Measurements from ENCODE around the gene ARHGEF4.
"Not testable (repeated sequence)": the region's sequence is repeated elsewhere in the genome, so short reads cannot be mapped to it uniquely, and the experiment has no call there.

The ARHGEF4 gene

GRCh38 chr2:130991446-130991845 lies 154.7 kb downstream of the ARHGEF4 start:
- DNase-seq (ENCODE audit: low read depth); H3K4me3 ChIP-seq (ENCODE audit: low read depth, low read length): not testable (repeated sequence)

GRCh38 chr2:130992003-130992402 lies 155.3 kb downstream of the ARHGEF4 start:
- H3K4me3 ChIP-seq (ENCODE audit: low read depth, low read length); DNase-seq (ENCODE audit: low read depth): not testable (repeated sequence)

GRCh38 chr2:130996691-130997090 lies 160.0 kb downstream of the ARHGEF4 start:
- no peak for DNase-seq (ENCODE audit: low read depth)
- no peak overlapping the region for H3K4me3 ChIP-seq (ENCODE audit: low read depth, low read length)

- no peak for DNase-seq (ENCODE audit: low read depth)
- no peak overlapping the region for H3K4me3 ChIP-seq (ENCODE audit: low read depth, low read length)
These were observed 160.5 kb downstream of the ARHGEF4 start for GRCh38 chr2:130997198-130997597.

GRCh38 chr2:130998561-130998960 lies 161.8 kb downstream of the ARHGEF4 start:
- no peak overlapping the region for H3K4me3 ChIP-seq (ENCODE audit: low read depth, low read length)
- no peak for DNase-seq (ENCODE audit: low read depth)

- DNase-seq (ENCODE audit: low read depth): no peak
- H3K4me3 ChIP-seq (ENCODE audit: low read depth, low read length): no peak overlapping the region
These were observed 167.9 kb downstream of the ARHGEF4 start for GRCh38 chr2:131004446-131005209.

GRCh38 chr2:131005216-131005935 lies 168.7 kb downstream of the ARHGEF4 start:
- no peak for DNase-seq (ENCODE audit: low read depth)
- no peak overlapping the region for H3K4me3 ChIP-seq (ENCODE audit: low read depth, low read length)

GRCh38 chr2:131006561-131006960 lies 169.8 kb downstream of the ARHGEF4 start:
- DNase-seq (ENCODE audit: low read depth): no peak
- no peak overlapping the region for H3K4me3 ChIP-seq (ENCODE audit: low read depth, low read length)

- no peak for DNase-seq (ENCODE audit: low read depth)
- no peak overlapping the region for H3K4me3 ChIP-seq (ENCODE audit: low read depth, low read length)
These were observed 172.3 kb downstream of the ARHGEF4 start for GRCh38 chr2:131008967-131009366.

- H3K4me3 ChIP-seq (ENCODE audit: low read depth, low read length): no peak overlapping the region
- DNase-seq (ENCODE audit: low read depth): no peak
These were observed 173.2 kb downstream of the ARHGEF4 start for GRCh38 chr2:131009713-131010475.

- no peak for DNase-seq (ENCODE audit: low read depth)
- H3K4me3 ChIP-seq (ENCODE audit: low read depth, low read length): no peak overlapping the region
These were observed 173.9 kb downstream of the ARHGEF4 start for GRCh38 chr2:131010566-131010965.

- DNase-seq (ENCODE audit: low read depth): no peak
- no peak overlapping the region for H3K4me3 ChIP-seq (ENCODE audit: low read depth, low read length)
These were observed 174.8 kb downstream of the ARHGEF4 start for GRCh38 chr2:131011486-131011885.

GRCh38 chr2:131014141-131014540 lies 177.4 kb downstream of the ARHGEF4 start:
- no peak overlapping the region for H3K4me3 ChIP-seq (ENCODE audit: low read depth, low read length)
- no peak for DNase-seq (ENCODE audit: low read depth)

- no peak overlapping the region for H3K4me3 ChIP-seq (ENCODE audit: low read depth, low read length)
- no peak for DNase-seq (ENCODE audit: low read depth)
These were observed 179.1 kb downstream of the ARHGEF4 start for GRCh38 chr2:131015764-131016163.

GRCh38 chr2:131016826-131017741 lies 180.4 kb downstream of the ARHGEF4 start:
- H3K4me3 ChIP-seq (ENCODE audit: low read depth, low read length): no peak overlapping the region
- peak; percentile 77 for DNase-seq (ENCODE audit: low read depth)

GRCh38 chr2:131022731-131023130 lies 186.0 kb downstream of the ARHGEF4 start:
- no peak for DNase-seq (ENCODE audit: low read depth)
- no peak overlapping the region for H3K4me3 ChIP-seq (ENCODE audit: low read depth, low read length)

GRCh38 chr2:131023758-131024157 lies 187.0 kb downstream of the ARHGEF4 start:
- DNase-seq (ENCODE audit: low read depth): no peak
- H3K4me3 ChIP-seq (ENCODE audit: low read depth, low read length): no peak overlapping the region

- no peak for DNase-seq (ENCODE audit: low read depth)
- H3K4me3 ChIP-seq (ENCODE audit: low read depth, low read length): no peak overlapping the region
These were observed 190.2 kb downstream of the ARHGEF4 start for GRCh38 chr2:131026919-131027318.
